ENCODE measurements around the gene ARSB.
"Not testable (repeated sequence)": the region's sequence is repeated elsewhere in the genome, so short reads cannot be mapped to it uniquely, and the experiment has no call there.

Gene ARSB

DNA sequence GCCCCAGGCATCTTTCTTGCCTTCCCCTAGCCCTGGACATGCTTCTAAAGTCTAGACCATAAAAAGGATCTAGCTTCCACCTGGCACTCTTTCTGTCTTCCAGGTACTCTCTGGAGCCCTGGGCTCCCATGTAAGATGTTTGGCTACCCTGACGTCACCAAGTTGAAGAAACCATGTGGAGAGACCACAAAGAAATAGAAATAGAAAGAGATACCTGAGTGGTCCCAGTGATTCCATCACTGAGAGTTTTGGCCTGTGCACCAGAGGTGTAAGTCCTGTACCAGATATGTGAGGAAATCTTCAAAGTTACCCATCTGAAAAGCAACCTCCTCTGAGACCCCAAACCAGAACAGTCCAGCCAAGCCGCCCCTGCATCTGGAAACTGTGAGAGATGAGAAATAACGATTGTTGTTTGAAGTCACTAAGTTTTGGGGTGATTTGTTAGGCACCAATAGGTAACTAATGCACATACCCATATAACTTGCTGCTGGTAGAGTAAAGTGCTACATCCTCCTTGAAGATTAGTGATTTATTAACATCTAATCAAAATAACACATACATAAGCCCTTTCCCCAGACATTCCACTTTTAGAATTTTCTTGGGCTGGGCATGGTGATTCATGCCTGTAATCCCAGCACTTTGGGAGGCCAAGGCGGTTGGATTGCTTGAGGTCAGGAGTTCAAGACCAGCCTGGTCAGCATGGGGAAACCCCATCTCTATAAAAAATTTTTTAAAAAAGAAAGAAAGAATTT is 250.8 kb downstream of the ARSB start:
- Histone ChIP-seq H3K4me1 (ENCODE audit: control insufficient read depth, insufficient read depth, low read length, poor library complexity, severe bottlenecking) (no peaks in the 10 kb centered on the region), H3K27ac (ENCODE audit: insufficient read depth, low read length, poor library complexity, severe bottlenecking) (no peak overlapping the region), H3K36me3 (ENCODE audit: control insufficient read depth, insufficient read depth, low read length) (no peaks in the 10 kb centered on the region), H3K9me3 (ENCODE audit: control insufficient read depth, low read length) (no peaks in the 10 kb centered on the region), H3K27me3 (replicated peaks; ENCODE audit: control insufficient read depth, insufficient read depth, low read length, poor library complexity, severe bottlenecking) (no peaks in the 10 kb centered on the region), H3K4me3 (ENCODE audit: insufficient read depth, low read depth, low read length, poor library complexity, severe bottlenecking) (no peak overlapping the region)
- DNase-seq = no peak

DNA sequence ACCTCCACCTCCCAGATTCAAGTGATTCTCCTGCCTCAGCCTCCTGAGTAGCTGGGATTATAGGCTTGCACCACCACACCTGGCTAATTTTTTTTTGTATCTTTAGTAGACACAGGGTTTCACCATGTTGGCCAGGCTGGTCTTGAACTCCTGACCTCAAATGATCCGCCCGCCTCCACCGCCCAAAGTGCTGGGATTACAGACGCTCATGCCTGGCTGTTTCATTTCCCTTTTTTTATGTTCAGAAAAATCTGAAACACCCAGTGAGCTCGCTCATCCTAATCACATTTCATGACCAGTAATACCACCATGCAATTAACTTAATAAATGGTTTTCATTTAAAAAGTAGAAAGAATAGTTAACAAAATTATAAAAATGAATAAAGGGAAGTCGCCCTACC is 252.4 kb downstream of the ARSB start:
- not testable (repeated sequence) for H3K36me3 ChIP-seq (ENCODE audit: control insufficient read depth, insufficient read depth, low read length); H3K27ac ChIP-seq (ENCODE audit: insufficient read depth, low read length, poor library complexity, severe bottlenecking); H3K27me3 ChIP-seq (replicated peaks; ENCODE audit: control insufficient read depth, insufficient read depth, low read length, poor library complexity, severe bottlenecking); H3K4me3 ChIP-seq (ENCODE audit: insufficient read depth, low read depth, low read length, poor library complexity, severe bottlenecking); H3K9me3 ChIP-seq (ENCODE audit: control insufficient read depth, low read length); DNase-seq; H3K4me1 ChIP-seq (ENCODE audit: control insufficient read depth, insufficient read depth, low read length, poor library complexity, severe bottlenecking)

DNA sequence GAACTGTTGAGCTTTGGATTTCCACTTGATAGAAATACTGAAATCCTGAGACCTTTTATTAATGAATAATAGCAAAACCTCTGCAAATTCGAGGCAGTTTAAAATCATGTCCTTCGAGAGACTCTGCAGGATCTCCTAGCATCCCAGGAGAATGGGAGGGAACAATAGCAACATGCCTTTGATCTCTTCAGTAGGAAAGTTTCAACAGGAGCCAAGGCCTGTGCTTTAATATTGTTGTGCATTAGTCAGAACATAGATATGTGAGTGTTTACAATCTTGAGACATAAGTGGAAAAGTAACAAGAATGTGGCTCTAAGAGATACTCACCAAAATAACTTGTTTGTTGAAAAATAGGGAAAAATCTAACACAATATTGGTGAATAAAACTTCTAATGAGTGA is 253.2 kb downstream of the ARSB start:
- no peaks in the 10 kb centered on the region for H3K36me3 ChIP-seq (ENCODE audit: control insufficient read depth, insufficient read depth, low read length)
- H3K4me1 ChIP-seq (ENCODE audit: control insufficient read depth, insufficient read depth, low read length, poor library complexity, severe bottlenecking) = no peaks in the 10 kb centered on the region
- no peak overlapping the region for H3K27ac ChIP-seq (ENCODE audit: insufficient read depth, low read length, poor library complexity, severe bottlenecking)
- H3K27me3 ChIP-seq (replicated peaks; ENCODE audit: control insufficient read depth, insufficient read depth, low read length, poor library complexity, severe bottlenecking) = no peaks in the 10 kb centered on the region
- no peak overlapping the region for H3K4me3 ChIP-seq (ENCODE audit: insufficient read depth, low read depth, low read length, poor library complexity, severe bottlenecking)
- no peak for DNase-seq
- no peaks in the 10 kb centered on the region for H3K9me3 ChIP-seq (ENCODE audit: control insufficient read depth, low read length)

DNA sequence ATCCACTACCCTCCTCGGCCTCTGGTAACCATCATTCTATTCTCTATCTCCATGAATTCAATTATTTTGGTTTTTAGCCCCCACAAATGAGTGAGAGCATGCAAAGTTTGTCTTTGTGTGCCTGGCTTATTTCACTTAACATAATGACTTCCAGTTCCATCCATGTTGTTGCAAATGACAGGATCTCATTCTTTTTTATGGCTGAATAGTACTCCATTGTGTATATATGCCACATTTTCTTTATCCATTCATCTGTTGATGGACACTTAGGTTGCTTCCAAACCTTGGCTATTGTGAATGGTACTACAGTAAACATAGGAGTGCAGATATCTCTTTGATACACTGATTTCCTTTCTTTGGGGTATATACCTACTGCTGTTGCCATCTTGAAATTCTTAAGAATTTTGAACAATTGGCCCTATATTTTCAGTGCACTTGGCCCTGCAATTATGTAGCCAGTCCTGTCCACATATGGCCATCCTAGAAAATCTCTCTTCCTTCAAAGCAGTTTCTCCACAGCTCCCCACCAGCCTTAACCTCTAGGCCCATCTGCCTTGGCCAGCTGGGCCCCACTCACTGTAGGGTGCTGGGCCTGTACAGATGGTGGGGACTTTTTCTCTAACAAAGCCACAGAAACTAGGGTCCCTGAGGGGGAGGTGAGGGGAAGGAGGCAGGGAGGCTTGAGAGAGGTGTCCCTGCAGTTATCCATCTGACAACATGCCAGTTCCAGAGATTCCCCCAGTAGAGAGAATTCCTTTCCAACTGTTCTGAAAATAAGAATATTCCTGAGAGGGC is 254.6 kb downstream of the ARSB start:
- no peaks in the 10 kb centered on the region for H3K27me3 ChIP-seq (replicated peaks; ENCODE audit: control insufficient read depth, insufficient read depth, low read length, poor library complexity, severe bottlenecking)
- no peaks in the 10 kb centered on the region for H3K4me1 ChIP-seq (ENCODE audit: control insufficient read depth, insufficient read depth, low read length, poor library complexity, severe bottlenecking)
- H3K4me3 ChIP-seq (ENCODE audit: insufficient read depth, low read depth, low read length, poor library complexity, severe bottlenecking) = no peak overlapping the region
- no peaks in the 10 kb centered on the region for H3K9me3 ChIP-seq (ENCODE audit: control insufficient read depth, low read length)
- DNase-seq = no peak
- H3K27ac ChIP-seq (ENCODE audit: insufficient read depth, low read length, poor library complexity, severe bottlenecking) = no peak overlapping the region
- no peaks in the 10 kb centered on the region for H3K36me3 ChIP-seq (ENCODE audit: control insufficient read depth, insufficient read depth, low read length)

DNA sequence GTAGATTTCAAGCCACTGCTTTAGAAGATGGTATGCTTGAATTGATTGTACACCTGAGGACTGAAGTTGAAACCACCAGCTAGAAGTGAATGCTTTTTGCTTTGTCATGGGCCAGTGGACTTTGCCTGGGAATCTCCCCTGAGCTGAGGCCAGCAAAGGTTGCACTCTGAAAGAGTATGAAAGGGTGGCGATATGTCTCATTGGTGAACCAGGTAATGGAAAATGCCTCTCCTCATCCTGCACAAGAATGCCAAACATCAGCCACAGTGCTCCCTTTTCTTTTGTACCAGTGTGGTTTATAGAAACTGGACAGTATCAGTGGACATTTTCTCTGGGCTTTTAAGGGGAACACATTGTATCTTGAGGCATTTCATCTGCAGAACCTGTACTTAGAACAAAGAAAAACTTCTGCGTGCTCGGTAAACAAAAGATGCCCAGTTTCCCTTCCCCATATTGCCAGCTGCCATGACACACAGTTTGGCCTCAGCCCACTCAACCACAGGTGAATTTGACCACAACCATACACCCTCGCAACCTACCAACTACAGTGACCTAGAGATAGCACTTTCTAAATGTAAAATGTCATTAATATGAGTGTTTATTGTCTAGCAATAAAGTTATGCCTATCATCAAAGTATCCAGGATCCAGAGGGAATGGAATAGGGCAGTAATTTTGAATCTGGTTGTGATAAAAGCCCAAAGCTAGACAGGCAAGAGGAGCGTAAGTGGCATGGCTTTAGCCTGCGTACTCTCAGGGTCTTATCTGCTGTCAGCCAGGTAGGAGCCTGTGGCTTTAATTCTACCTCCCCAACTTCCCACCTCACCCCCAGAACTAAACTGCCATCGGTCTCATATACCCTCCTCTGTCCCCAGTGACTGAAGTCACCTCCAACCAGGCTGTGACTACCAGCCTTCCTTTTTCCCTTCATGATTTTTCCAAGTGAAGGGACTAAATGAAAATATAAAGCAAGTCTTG is 257.0 kb downstream of the ARSB start:
- DNase-seq = no peak
- Histone ChIP-seq H3K4me3 (ENCODE audit: insufficient read depth, low read depth, low read length, poor library complexity, severe bottlenecking) (no peak overlapping the region), H3K27me3 (replicated peaks; ENCODE audit: control insufficient read depth, insufficient read depth, low read length, poor library complexity, severe bottlenecking) (no peaks in the 10 kb centered on the region), H3K4me1 (ENCODE audit: control insufficient read depth, insufficient read depth, low read length, poor library complexity, severe bottlenecking) (no peaks in the 10 kb centered on the region), H3K36me3 (ENCODE audit: control insufficient read depth, insufficient read depth, low read length) (no peaks in the 10 kb centered on the region), H3K27ac (ENCODE audit: insufficient read depth, low read length, poor library complexity, severe bottlenecking) (no peak overlapping the region), H3K9me3 (ENCODE audit: control insufficient read depth, low read length) (no peaks in the 10 kb centered on the region)
